HG03378 (cell line): ENCODE data around the gene AFF2.

Experiments
- ATAC-seq: cut with Tn5 transposase; IDR thresholded peaks from one replicate; pipeline ENCODE4 v1.9.1; 2021; ENCODE audit warnings: mild to moderate bottlenecking, moderate library complexity; ENCODE audit not compliant: unreplicated experiment

AFF2 gene

GRCh38 chrX:148815218-148815961, 315.0 kb downstream of the AFF2 start:
- no peak for ATAC-seq

GRCh38 chrX:148823986-148824385, 323.6 kb downstream of the AFF2 start:
- ATAC-seq = no peak

GRCh38 chrX:148825696-148826095, 325.3 kb downstream of the AFF2 start:
- no peak for ATAC-seq

- ATAC-seq = no peak
Observed at GRCh38 chrX:148836741-148837140, 336.3 kb downstream of the AFF2 start.

GRCh38 chrX:148850631-148851030, 350.2 kb downstream of the AFF2 start:
- no peak for ATAC-seq

GRCh38 chrX:148854306-148854705, 353.9 kb downstream of the AFF2 start:
- no peak for ATAC-seq

- no peak for ATAC-seq
Observed at GRCh38 chrX:148856505-148856904, 356.1 kb downstream of the AFF2 start.

GRCh38 chrX:148865277-148866210, 365.1 kb downstream of the AFF2 start:
- ATAC-seq = no peak

GRCh38 chrX:148867596-148867995, 367.2 kb downstream of the AFF2 start:
- no peak for ATAC-seq

- ATAC-seq = no peak
Observed at GRCh38 chrX:148871422-148872160, 371.2 kb downstream of the AFF2 start.

GRCh38 chrX:148872161-148872535, 371.7 kb downstream of the AFF2 start:
- no peak for ATAC-seq

GRCh38 chrX:148872881-148873280, 372.5 kb downstream of the AFF2 start:
- ATAC-seq = no peak

- no peak for ATAC-seq
Observed at GRCh38 chrX:148874636-148875246, 374.3 kb downstream of the AFF2 start.

GRCh38 chrX:148878371-148878770, 378.0 kb downstream of the AFF2 start:
- no peak for ATAC-seq

- no peak for ATAC-seq
Observed at GRCh38 chrX:148885203-148885602, 384.8 kb downstream of the AFF2 start.

GRCh38 chrX:148893395-148893794, 393.0 kb downstream of the AFF2 start:
- ATAC-seq = no peak

GRCh38 chrX:148902581-148902980, 402.2 kb downstream of the AFF2 start:
- ATAC-seq = no peak

GRCh38 chrX:148903176-148903575, 402.8 kb downstream of the AFF2 start:
- no peak for ATAC-seq

GRCh38 chrX:148904421-148905111, 404.1 kb downstream of the AFF2 start:
- ATAC-seq = no peak

GRCh38 chrX:148905400-148905799, 405.0 kb downstream of the AFF2 start:
- no peak for ATAC-seq
